Mucosa of rectum (tissue), 2 donors: ENCODE measurements around the gene FRMD5.

Source experiments
- H3K27ac ChIP-seq, 2 donors: one replicate each; pipeline ENCODE4 v1.7.0; 2013; ENCODE audit warnings: inconsistent platforms in 2 of 2, low read depth in 2 of 2, low read length in 2 of 2
- H3K27me3 ChIP-seq, 2 donors: one replicate each; pipeline ENCODE4 v1.7.0; 2013; ENCODE audit warnings: low read length in 2 of 2; ENCODE audit not compliant: control insufficient read depth in 2 of 2, insufficient read depth in 2 of 2
- H3K36me3 ChIP-seq, 2 donors: one replicate each; pipeline ENCODE4 v1.7.0; 2013; ENCODE audit warnings: low read length in 2 of 2; ENCODE audit not compliant: control insufficient read depth in 2 of 2, insufficient read depth in 2 of 2
- H3K4me1 ChIP-seq, 2 donors: one replicate each; pipeline ENCODE4 v1.7.0; 2013; ENCODE audit warnings: low read length in 2 of 2, mild to moderate bottlenecking in 1 of 2; ENCODE audit not compliant: control insufficient read depth in 2 of 2, insufficient read depth in 2 of 2
- H3K4me3 ChIP-seq, 2 donors: one replicate each; pipeline ENCODE4 v1.7.0; 2013; ENCODE audit warnings: low read length in 2 of 2
- H3K9ac ChIP-seq, 2 donors: one replicate each; pipeline ENCODE4 v1.7.0; 2013; ENCODE audit warnings: low read length in 2 of 2, low read depth in 1 of 2, mild to moderate bottlenecking in 1 of 2
- H3K9me3 ChIP-seq, 2 donors: one replicate each; pipeline ENCODE4 v1.7.0; 2013; ENCODE audit warnings: low read length in 2 of 2; ENCODE audit not compliant: control insufficient read depth in 2 of 2
- donor health status: healthy.
- donor health status: Normal muscosa, but diverticular disease.

The FRMD5 gene

DNA sequence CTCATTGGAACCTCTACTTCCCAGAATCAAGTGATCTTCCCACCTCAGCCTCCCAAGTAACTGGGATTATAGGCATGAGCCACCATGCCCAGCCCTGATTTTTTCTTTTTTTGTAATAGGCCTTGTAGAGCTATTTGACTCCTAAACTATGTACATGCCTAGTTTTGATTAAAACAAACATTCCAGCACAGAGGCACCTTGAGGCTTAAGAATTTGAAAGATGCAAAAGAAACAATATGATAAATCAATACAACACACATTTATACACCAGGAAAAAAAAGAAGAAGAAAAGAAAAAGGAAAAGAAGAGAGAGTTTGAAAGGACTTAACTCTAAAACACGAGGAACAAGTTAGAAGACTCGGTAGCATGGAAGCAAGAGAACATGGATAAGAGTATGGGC lies 13.9 kb upstream of the FRMD5 start:
- Histone ChIP-seq H3K9me3 (no peaks in the 10 kb centered on the region), H3K27me3 (no peaks in the 10 kb centered on the region), H3K36me3 (no peaks in the 10 kb centered on the region), H3K4me3 (no peak overlapping the region), H3K9ac (no peak overlapping the region), H3K27ac (no peak overlapping the region), H3K4me1 (no peaks in the 10 kb centered on the region)

DNA sequence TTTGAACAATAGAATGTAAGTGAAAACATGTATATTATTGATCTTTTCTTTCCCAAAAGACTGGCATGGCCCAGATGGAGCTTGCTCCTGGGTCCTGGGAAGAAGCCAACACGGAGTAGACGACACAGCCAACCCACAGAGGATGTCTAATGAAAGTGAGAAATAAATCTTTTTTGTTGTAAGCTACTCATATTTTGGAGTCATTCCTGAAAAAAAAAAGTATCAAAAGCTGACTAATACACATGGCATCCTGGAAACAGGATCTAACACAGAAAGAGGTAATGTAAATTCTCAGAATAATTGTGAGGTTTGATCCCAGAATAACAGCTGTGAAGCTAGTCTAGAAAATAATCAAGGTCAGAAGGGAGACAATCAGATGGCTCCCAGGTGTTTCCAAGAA lies 12.6 kb upstream of the FRMD5 start:
- H3K27ac ChIP-seq, result no peak overlapping the region
- H3K4me3 ChIP-seq, result no peak overlapping the region
- H3K9me3 ChIP-seq, result no peaks in the 10 kb centered on the region
- no peaks in the 10 kb centered on the region for H3K36me3 ChIP-seq
- no peak overlapping the region for H3K9ac ChIP-seq
- peaks cover 0 to 2% of the 10 kb centered on the region in 2 donors for H3K27me3 ChIP-seq
- no peaks in the 10 kb centered on the region for H3K4me1 ChIP-seq

GRCh38 chr15:44199393-44199792 lies 4.3 kb upstream of the FRMD5 start:
- Histone ChIP-seq H3K27me3 (peaks cover 0 to 2% of the 10 kb centered on the region in 2 donors), H3K27ac (no peak overlapping the region)

DNA sequence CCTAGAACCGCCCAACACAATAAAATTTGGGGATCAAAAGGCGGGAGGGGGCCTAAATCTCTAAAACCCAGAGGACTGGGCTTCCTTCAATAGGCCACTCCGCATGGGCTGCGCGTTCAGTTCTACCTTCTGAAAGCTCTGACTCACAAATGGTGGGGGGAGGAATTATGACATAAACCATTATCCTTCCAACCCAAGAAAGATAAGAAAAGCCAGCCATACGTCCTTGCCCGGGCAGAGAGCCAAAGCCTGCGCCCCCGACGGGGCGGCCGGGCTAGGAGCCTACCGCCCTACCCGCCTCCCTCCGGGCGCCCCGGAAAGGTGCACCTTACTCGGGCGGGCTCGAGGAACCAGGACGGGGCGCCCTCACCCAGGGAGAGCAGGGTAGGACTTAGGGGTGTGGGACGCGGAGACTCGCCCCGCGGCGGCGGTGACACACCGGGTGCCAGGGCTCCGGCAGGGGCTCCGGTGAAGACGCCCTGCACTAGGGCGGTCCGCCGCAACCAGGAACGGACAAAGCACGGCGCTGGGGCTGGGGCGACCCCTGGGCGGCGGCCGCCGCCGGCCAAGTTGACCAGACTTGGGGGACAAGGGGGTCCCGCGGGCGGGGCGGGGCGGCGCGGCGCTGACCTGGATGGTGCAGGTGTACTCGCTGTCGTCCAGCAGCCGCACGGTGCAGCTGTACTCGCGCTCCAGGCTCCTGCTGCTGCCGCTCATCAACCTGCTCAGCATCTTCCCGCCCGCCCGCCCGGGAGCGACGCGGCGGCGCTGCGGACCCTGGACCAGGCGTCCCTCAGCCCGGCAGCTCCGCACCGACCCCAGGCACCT lies 534 bp downstream of the FRMD5 start:
- peaks cover 4 to 8% of the 10 kb centered on the region in 2 donors for H3K27me3 ChIP-seq
- peaks cover 2 to 7% of the 10 kb centered on the region in 2 donors for H3K4me1 ChIP-seq
- no peaks in the 10 kb centered on the region for H3K9me3 ChIP-seq
- peak overlapping the region; percentile 47 to 53 for H3K27ac ChIP-seq
- peak overlapping the region in 1 of 2 donors; percentile 24 for H3K9ac ChIP-seq
- no peaks in the 10 kb centered on the region for H3K36me3 ChIP-seq
- peak overlapping the region; percentile 78 to 84 for H3K4me3 ChIP-seq

More at GRCh38 chr15:44199393-44199792, 4.3 kb upstream of the FRMD5 start:
- Histone ChIP-seq H3K9me3 (no peaks in the 10 kb centered on the region), H3K4me3 (no peak overlapping the region), H3K9ac (no peak overlapping the region), H3K4me1 (peaks cover 0 to 3% of the 10 kb centered on the region in 2 donors), H3K36me3 (no peaks in the 10 kb centered on the region)

- H3K9ac ChIP-seq, result peak overlapping the region; percentile 1 to 5
- peaks cover 4 to 8% of the 10 kb centered on the region in 2 donors for H3K27me3 ChIP-seq
Observed at GRCh38 chr15:44193651-44194322, 1.3 kb downstream of the FRMD5 start.

DNA sequence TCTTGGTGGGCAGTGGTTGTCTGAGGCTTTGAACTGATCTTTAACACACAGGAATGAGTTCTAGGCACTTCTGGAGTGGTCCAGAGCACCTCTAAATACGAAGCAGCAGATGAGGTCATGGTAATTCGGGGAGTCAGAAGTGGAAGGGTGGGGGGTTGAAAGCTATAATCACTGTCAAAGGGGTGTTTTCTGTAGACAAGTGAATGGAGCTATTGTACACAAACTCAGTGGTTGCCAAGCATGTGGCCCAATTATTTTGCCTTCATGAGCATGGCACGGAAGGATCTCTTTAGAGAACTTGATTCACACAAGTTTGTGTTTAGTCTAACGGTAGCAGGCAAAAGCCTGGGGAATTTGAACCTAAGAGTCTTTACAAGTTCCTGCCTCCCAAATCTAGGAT lies 6.3 kb downstream of the FRMD5 start:
- H3K36me3 ChIP-seq, result no peaks in the 10 kb centered on the region
- no peak overlapping the region for H3K4me3 ChIP-seq
- H3K27ac ChIP-seq, result no peak overlapping the region
- peaks cover 2 to 4% of the 10 kb centered on the region in 2 donors for H3K4me1 ChIP-seq
- no peak overlapping the region for H3K9ac ChIP-seq
- no peaks in the 10 kb centered on the region for H3K9me3 ChIP-seq
- peaks cover 4 to 8% of the 10 kb centered on the region in 2 donors for H3K27me3 ChIP-seq

More at GRCh38 chr15:44193651-44194322, 1.3 kb downstream of the FRMD5 start:
- Histone ChIP-seq H3K27ac (peak overlapping the region in 1 of 2 donors; percentile 53), H3K4me1 (peaks cover 2 to 7% of the 10 kb centered on the region in 2 donors), H3K36me3 (no peaks in the 10 kb centered on the region), H3K9me3 (no peaks in the 10 kb centered on the region), H3K4me3 (peak overlapping the region; percentile 78 to 84)

DNA sequence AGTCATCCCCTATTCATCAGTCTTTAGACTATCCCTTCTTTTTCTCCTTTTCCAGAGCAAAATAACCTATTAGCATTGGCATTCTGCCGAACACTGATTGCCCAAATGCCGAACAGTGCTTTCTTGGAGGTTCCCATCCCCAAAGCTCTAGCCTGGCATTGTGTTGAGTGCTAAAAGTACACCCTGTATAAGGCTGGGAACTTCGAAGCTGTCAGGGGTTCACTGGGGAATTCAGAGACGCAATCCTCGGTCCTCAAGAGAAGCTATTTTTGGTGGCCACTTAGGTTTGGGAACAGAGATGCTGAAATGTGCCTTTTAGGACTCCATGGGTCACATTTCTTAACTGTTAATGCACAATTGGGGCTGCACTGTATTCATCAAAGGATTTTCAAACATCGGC lies 8.4 kb downstream of the FRMD5 start:
- no peaks in the 10 kb centered on the region for H3K9me3 ChIP-seq
- no peak overlapping the region for H3K4me3 ChIP-seq
- H3K27me3 ChIP-seq, result peaks cover 0 to 5% of the 10 kb centered on the region in 2 donors
- H3K9ac ChIP-seq, result no peak overlapping the region
- H3K4me1 ChIP-seq, result no peaks in the 10 kb centered on the region
- H3K27ac ChIP-seq, result no peak overlapping the region
- H3K36me3 ChIP-seq, result no peaks in the 10 kb centered on the region

DNA sequence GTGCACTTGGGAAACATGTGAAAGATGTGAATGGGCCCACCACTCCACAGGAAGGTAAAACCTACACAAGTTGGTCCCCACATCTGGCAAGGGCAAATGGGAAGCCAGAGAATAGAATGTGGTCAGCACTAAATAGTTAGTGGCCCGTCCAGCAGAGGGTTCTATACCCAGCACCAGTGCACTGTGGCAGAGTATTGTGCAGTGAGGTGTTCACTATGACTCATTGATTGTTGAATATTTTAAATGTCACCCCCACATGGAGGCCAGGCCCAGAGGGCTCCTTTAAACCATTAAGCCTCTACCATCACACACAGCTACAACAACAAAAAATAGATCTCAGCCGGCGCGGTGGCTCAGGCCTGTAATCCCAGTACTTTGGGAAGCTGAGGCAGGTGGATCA lies 11.7 kb downstream of the FRMD5 start:
- no peaks in the 10 kb centered on the region for H3K27me3 ChIP-seq
- no peak overlapping the region for H3K4me3 ChIP-seq
- no peaks in the 10 kb centered on the region for H3K4me1 ChIP-seq
- no peak overlapping the region for H3K9ac ChIP-seq
- no peak overlapping the region for H3K27ac ChIP-seq
- no peaks in the 10 kb centered on the region for H3K36me3 ChIP-seq
- no peaks in the 10 kb centered on the region for H3K9me3 ChIP-seq

GRCh38 chr15:44181410-44181809 lies 13.7 kb downstream of the FRMD5 start:
- Histone ChIP-seq H3K27ac (no peak overlapping the region), H3K4me3 (no peak overlapping the region), H3K4me1 (no peaks in the 10 kb centered on the region), H3K36me3 (no peaks in the 10 kb centered on the region), H3K9me3 (no peaks in the 10 kb centered on the region), H3K27me3 (no peaks in the 10 kb centered on the region), H3K9ac (no peak overlapping the region)

DNA sequence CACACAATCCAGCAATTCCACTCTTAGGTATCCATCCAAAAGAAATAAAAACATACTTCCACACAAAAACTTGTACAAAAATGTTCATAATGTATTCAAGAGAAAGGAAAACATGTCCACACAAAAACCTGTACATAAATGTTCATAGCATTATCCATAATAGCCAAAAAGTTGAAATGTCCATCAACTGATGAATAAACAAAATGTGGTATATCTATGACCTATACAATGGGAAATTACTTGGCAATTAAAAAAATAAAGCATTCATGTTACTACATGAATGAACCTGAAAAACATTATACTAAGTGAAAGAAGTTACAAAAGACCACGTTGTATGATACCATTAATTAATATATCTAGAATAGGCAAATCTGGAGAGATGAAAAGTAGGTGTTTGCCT lies 17.9 kb downstream of the FRMD5 start:
- H3K4me1 ChIP-seq, result no peaks in the 10 kb centered on the region
- no peaks in the 10 kb centered on the region for H3K27me3 ChIP-seq
- no peak overlapping the region for H3K9ac ChIP-seq
- H3K27ac ChIP-seq, result no peak overlapping the region
- H3K36me3 ChIP-seq, result no peaks in the 10 kb centered on the region
- no peaks in the 10 kb centered on the region for H3K9me3 ChIP-seq
- H3K4me3 ChIP-seq, result no peak overlapping the region
